NB4 (cell line): ENCODE results near the gene CENPW.

Experiments
- DNase-seq: peaks from one replicate; pipeline ENCODE4 v3.0.0; 2010; ENCODE audit warnings: low read depth
- H3K4me3 ChIP-seq: one replicate; pipeline ENCODE4 v1.5.1; 2011; ENCODE audit warnings: mild to moderate bottlenecking, low read depth, low read length, moderate library complexity
- MYC ChIP-seq: IDR thresholded peaks from 2 replicates; pipeline ENCODE4 v1.6.1; 2011; ENCODE audit warnings: low read depth, low read length
- POLR2A ChIP-seq: IDR thresholded peaks from 2 replicates; pipeline ENCODE4 v1.6.1; 2011; ENCODE audit warnings: mild to moderate bottlenecking; ENCODE audit not compliant: insufficient read length; ENCODE audit errors: extremely low read depth
- TF ChIP-seq, protein P1 (sequence below): IDR thresholded peaks from one replicate; pipeline ENCODE4 v1.5.1; 2012; ENCODE audit warnings: low read depth, low read length
- TF ChIP-seq, protein P2 (sequence below): IDR thresholded peaks from 2 replicates; pipeline ENCODE4 v1.6.1; 2011; ENCODE audit warnings: low read depth, low read length

The CENPW gene

DNA sequence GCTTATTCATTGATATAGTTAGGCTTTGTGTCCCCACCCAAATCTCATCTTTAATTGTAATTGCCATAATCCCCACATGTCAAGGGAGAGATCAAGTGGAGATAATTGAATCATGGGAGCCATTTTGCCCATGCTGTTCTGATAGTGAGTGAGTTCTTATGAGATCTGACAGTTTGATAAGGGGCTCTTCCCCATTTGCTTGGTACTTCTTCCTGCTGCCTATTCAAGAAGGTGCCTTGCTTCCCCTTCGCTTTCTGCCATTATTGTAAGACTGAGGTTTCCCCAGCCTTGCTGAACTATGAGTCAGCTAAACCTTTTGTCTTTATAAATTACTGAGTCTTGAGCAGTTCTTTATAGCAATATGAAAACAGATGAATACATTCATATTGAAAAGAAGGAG lies 45.6 kb downstream of the CENPW start:
- no peak overlapping the region for H3K4me3 ChIP-seq
- DNase-seq = peak; percentile 63
- TF ChIP-seq POLR2A (no peak), MYC (no peak)
- TF ChIP-seq, protein P1, sequence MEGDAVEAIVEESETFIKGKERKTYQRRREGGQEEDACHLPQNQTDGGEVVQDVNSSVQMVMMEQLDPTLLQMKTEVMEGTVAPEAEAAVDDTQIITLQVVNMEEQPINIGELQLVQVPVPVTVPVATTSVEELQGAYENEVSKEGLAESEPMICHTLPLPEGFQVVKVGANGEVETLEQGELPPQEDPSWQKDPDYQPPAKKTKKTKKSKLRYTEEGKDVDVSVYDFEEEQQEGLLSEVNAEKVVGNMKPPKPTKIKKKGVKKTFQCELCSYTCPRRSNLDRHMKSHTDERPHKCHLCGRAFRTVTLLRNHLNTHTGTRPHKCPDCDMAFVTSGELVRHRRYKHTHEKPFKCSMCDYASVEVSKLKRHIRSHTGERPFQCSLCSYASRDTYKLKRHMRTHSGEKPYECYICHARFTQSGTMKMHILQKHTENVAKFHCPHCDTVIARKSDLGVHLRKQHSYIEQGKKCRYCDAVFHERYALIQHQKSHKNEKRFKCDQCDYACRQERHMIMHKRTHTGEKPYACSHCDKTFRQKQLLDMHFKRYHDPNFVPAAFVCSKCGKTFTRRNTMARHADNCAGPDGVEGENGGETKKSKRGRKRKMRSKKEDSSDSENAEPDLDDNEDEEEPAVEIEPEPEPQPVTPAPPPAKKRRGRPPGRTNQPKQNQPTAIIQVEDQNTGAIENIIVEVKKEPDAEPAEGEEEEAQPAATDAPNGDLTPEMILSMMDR = no peak
- TF ChIP-seq, protein P2, sequence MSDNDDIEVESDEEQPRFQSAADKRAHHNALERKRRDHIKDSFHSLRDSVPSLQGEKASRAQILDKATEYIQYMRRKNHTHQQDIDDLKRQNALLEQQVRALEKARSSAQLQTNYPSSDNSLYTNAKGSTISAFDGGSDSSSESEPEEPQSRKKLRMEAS = no peak

DNA sequence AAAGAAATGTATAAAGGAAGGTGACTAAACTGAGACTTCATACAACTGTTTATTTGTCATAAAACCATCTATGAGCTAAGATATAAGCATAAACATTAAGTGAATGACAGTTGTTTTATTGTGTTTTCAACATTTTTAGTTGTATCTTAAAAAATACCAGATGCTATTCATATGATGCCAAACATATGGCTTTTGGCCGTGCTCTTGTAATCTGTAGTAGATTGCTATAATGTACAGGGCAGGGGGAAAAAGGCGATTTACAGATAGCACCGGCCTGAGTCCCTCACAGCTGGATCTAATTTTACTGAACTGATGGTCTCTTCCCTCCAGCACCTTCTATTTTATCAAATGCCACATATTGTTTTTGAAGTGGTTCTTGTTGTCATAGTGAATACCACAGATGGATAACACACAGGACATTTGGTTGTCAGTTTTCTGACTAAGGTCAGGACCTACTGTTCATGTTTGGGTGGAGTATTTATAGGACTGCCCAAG lies 48.2 kb downstream of the CENPW start:
- no peak for DNase-seq
- H3K4me3 ChIP-seq = no peak overlapping the region
- no peak for TF ChIP-seq POLR2A
- TF ChIP-seq, protein P1 = no peak
- no peak for TF ChIP-seq MYC
- TF ChIP-seq, protein P2 = no peak

DNA sequence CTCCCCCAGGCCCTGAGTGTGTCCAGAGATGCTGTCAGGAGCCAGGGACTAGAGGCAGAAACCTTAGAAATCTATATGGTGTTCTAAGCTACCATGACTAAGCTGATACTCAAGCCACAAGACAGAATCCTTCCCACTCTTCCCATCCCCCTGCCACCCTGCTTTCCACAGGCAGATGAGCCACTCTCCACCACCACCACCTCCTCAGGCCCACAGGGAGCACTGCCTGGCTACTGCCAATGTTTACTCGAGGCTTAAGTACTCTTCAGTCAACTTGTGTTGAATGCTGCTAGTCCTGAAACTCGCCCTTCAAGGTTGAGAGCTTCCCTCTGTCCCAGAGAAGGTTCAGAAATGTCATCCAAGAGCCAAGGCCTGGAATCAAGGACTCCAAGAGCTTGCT lies 56.2 kb downstream of the CENPW start:
- no peak for DNase-seq
- H3K4me3 ChIP-seq = no peak overlapping the region

More for the DNA sequence above, 56.2 kb downstream of the CENPW start:
- no peak for TF ChIP-seq MYC
- TF ChIP-seq POLR2A = no peak
- TF ChIP-seq, protein P1 = no peak
- TF ChIP-seq, protein P2 = no peak
